Measurements from ENCODE around the gene COG5.

Gene COG5

GRCh38 chr7:107332488-107333269, 231.0 kb downstream of the COG5 start:
- Histone ChIP-seq H4K8ac (ENCODE audit: low read depth, low read length) (no peak overlapping the region), H2AFZ (ENCODE audit: insufficient read depth, low read length, poor library complexity) (no peak overlapping the region), H3K18ac (ENCODE audit: low read length) (no peak overlapping the region), H3K79me2 (ENCODE audit: control insufficient read depth, insufficient read depth, low read length, poor library complexity) (no peaks in the 10 kb centered on the region), H3K4me2 (ENCODE audit: low read length) (no peak overlapping the region), H3K4me1 (ENCODE audit: control insufficient read depth in 1 of 2, insufficient read depth in 2 of 2, low read length in 2 of 2) (no peaks in the 10 kb centered on the region), H3K27ac (ENCODE audit: low read depth, low read length) (no peak overlapping the region), H2BK120ac (ENCODE audit: insufficient read depth, low read length, poor library complexity) (no peak overlapping the region), H4K12ac (ENCODE audit: low read depth, low read length) (no peak overlapping the region), H2BK5ac (ENCODE audit: low read depth, low read length, poor library complexity) (no peak overlapping the region), H3K14ac (ENCODE audit: low read length) (no peak overlapping the region), H3K4ac (ENCODE audit: low read depth, low read length) (no peak overlapping the region), H3K36me3 (ENCODE audit: control insufficient read depth in 1 of 2, insufficient read depth in 2 of 2, low read length in 2 of 2) (no peaks in the 10 kb centered on the region), H3K9ac (ENCODE audit: low read length) (peak overlapping the region; percentile 46), H2AK5ac (ENCODE audit: low read length) (no peak overlapping the region), H3K23ac (ENCODE audit: low read length) (no peak overlapping the region), H3K9me3 (ENCODE audit: insufficient read depth, low read depth, low read length) (no peaks in the 10 kb centered on the region), H3K79me1 (ENCODE audit: low read length) (no peaks in the 10 kb centered on the region), H3K27me3 (ENCODE audit: insufficient read depth, low read length) (no peaks in the 10 kb centered on the region), H4K91ac (ENCODE audit: low read depth, low read length) (no peak overlapping the region), H3K4me3 (ENCODE audit: low read depth, low read length) (no peak overlapping the region), H2BK12ac (ENCODE audit: low read length) (no peak overlapping the region)
- no CpG with 5 or more reads among the region's 4 CpGs for WGBS (ENCODE audit: extremely low coverage, insufficient coverage, insufficient read length)
- no peak for DNase-seq

- no peak overlapping the region for H2AK5ac ChIP-seq (ENCODE audit: low read length)
- H3K9ac ChIP-seq (ENCODE audit: low read length), result no peak overlapping the region
- no peak overlapping the region for H2AFZ ChIP-seq (ENCODE audit: insufficient read depth, low read length, poor library complexity)
- no peaks in the 10 kb centered on the region for H3K4me1 ChIP-seq (ENCODE audit: control insufficient read depth in 1 of 2, insufficient read depth in 2 of 2, low read length in 2 of 2)
- H4K8ac ChIP-seq (ENCODE audit: low read depth, low read length), result no peak overlapping the region
- H2BK12ac ChIP-seq (ENCODE audit: low read length), result no peak overlapping the region
- no peak overlapping the region for H2BK5ac ChIP-seq (ENCODE audit: low read depth, low read length, poor library complexity)
- no peak for DNase-seq
- H3K23ac ChIP-seq (ENCODE audit: low read length), result no peak overlapping the region
- no peak overlapping the region for H3K4me2 ChIP-seq (ENCODE audit: low read length)
- H3K14ac ChIP-seq (ENCODE audit: low read length), result no peak overlapping the region
- H3K36me3 ChIP-seq (ENCODE audit: control insufficient read depth in 1 of 2, insufficient read depth in 2 of 2, low read length in 2 of 2), result no peaks in the 10 kb centered on the region
- no peak overlapping the region for H3K4me3 ChIP-seq (ENCODE audit: low read depth, low read length)
- H4K12ac ChIP-seq (ENCODE audit: low read depth, low read length), result no peak overlapping the region
- no peak overlapping the region for H3K4ac ChIP-seq (ENCODE audit: low read depth, low read length)
- no peak overlapping the region for H3K27ac ChIP-seq (ENCODE audit: low read depth, low read length)
- no peaks in the 10 kb centered on the region for H3K27me3 ChIP-seq (ENCODE audit: insufficient read depth, low read length)
- no peak overlapping the region for H2BK120ac ChIP-seq (ENCODE audit: insufficient read depth, low read length, poor library complexity)
- H3K79me1 ChIP-seq (ENCODE audit: low read length), result no peaks in the 10 kb centered on the region
- no peaks in the 10 kb centered on the region for H3K9me3 ChIP-seq (ENCODE audit: insufficient read depth, low read depth, low read length)
- H3K79me2 ChIP-seq (ENCODE audit: control insufficient read depth, insufficient read depth, low read length, poor library complexity), result no peaks in the 10 kb centered on the region
- no peak overlapping the region for H3K18ac ChIP-seq (ENCODE audit: low read length)
- H4K91ac ChIP-seq (ENCODE audit: low read depth, low read length), result no peak overlapping the region
Observed at GRCh38 chr7:107330478-107330877, 233.2 kb downstream of the COG5 start.

DNA sequence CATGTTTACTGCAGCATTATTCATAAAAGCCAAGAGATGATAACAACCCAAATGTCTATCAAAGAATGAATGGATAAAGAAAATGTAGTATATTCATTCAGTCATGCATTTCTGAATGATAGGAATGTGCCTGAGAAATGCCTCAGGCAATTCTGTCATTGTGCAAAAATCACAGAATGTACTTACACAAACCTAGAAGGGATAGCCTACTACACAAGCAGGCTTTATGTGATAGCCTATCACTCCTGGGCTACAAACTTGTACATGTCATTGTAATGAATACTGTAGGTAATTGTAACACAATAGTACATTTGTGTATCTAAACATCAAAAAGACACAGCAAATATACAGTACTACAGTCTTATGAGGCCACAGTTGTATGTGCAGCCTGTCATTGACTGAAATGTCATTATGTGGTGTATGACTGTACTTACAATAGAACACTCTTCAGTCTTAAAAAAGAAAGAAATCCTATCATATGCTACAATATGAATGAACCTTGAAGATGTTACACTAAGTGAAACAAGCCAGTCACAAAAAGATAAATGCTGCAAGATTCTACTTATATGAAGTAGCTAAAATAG, 235.6 kb downstream of the COG5 start:
- Histone ChIP-seq H2BK5ac (ENCODE audit: low read depth, low read length, poor library complexity) (no peak overlapping the region), H2BK120ac (ENCODE audit: insufficient read depth, low read length, poor library complexity) (no peak overlapping the region), H3K23ac (ENCODE audit: low read length) (no peak overlapping the region), H3K4me2 (ENCODE audit: low read length) (no peak overlapping the region), H3K27me3 (ENCODE audit: insufficient read depth, low read length) (no peaks in the 10 kb centered on the region), H4K12ac (ENCODE audit: low read depth, low read length) (no peak overlapping the region), H3K79me2 (ENCODE audit: control insufficient read depth, insufficient read depth, low read length, poor library complexity) (no peaks in the 10 kb centered on the region), H2AFZ (ENCODE audit: insufficient read depth, low read length, poor library complexity) (no peak overlapping the region), H3K9ac (ENCODE audit: low read length) (no peak overlapping the region), H3K4me3 (ENCODE audit: low read depth, low read length) (no peak overlapping the region), H4K8ac (ENCODE audit: low read depth, low read length) (no peak overlapping the region), H4K91ac (ENCODE audit: low read depth, low read length) (no peak overlapping the region), H3K4me1 (ENCODE audit: control insufficient read depth in 1 of 2, insufficient read depth in 2 of 2, low read length in 2 of 2) (no peaks in the 10 kb centered on the region), H3K79me1 (ENCODE audit: low read length) (no peaks in the 10 kb centered on the region), H3K36me3 (ENCODE audit: control insufficient read depth in 1 of 2, insufficient read depth in 2 of 2, low read length in 2 of 2) (no peaks in the 10 kb centered on the region), H3K4ac (ENCODE audit: low read depth, low read length) (no peak overlapping the region), H2AK5ac (ENCODE audit: low read length) (no peak overlapping the region), H3K27ac (ENCODE audit: low read depth, low read length) (no peak overlapping the region), H3K14ac (ENCODE audit: low read length) (no peak overlapping the region), H3K18ac (ENCODE audit: low read length) (no peak overlapping the region), H2BK12ac (ENCODE audit: low read length) (no peak overlapping the region), H3K9me3 (ENCODE audit: insufficient read depth, low read depth, low read length) (no peaks in the 10 kb centered on the region)
- peak; percentile 84 to 97 for DNase-seq

GRCh38 chr7:107326061-107326460, 237.7 kb downstream of the COG5 start:
- no peak for DNase-seq
- no peak overlapping the region for H2BK5ac ChIP-seq (ENCODE audit: low read depth, low read length, poor library complexity)
- no peak overlapping the region for H2AFZ ChIP-seq (ENCODE audit: insufficient read depth, low read length, poor library complexity)
- H2BK120ac ChIP-seq (ENCODE audit: insufficient read depth, low read length, poor library complexity), result no peak overlapping the region
- H3K9ac ChIP-seq (ENCODE audit: low read length), result no peak overlapping the region
- H2AK5ac ChIP-seq (ENCODE audit: low read length), result no peak overlapping the region
- H3K18ac ChIP-seq (ENCODE audit: low read length), result no peak overlapping the region
- no peak overlapping the region for H3K14ac ChIP-seq (ENCODE audit: low read length)
- H3K79me2 ChIP-seq (ENCODE audit: control insufficient read depth, insufficient read depth, low read length, poor library complexity), result no peaks in the 10 kb centered on the region
- no peaks in the 10 kb centered on the region for H3K4me1 ChIP-seq (ENCODE audit: control insufficient read depth in 1 of 2, insufficient read depth in 2 of 2, low read length in 2 of 2)
- no peaks in the 10 kb centered on the region for H3K36me3 ChIP-seq (ENCODE audit: control insufficient read depth in 1 of 2, insufficient read depth in 2 of 2, low read length in 2 of 2)
- H4K91ac ChIP-seq (ENCODE audit: low read depth, low read length), result no peak overlapping the region
- H3K4me2 ChIP-seq (ENCODE audit: low read length), result no peak overlapping the region
- H3K27me3 ChIP-seq (ENCODE audit: insufficient read depth, low read length), result no peaks in the 10 kb centered on the region
- H2BK12ac ChIP-seq (ENCODE audit: low read length), result no peak overlapping the region
- no peak overlapping the region for H3K27ac ChIP-seq (ENCODE audit: low read depth, low read length)
- H3K79me1 ChIP-seq (ENCODE audit: low read length), result no peaks in the 10 kb centered on the region
- no peaks in the 10 kb centered on the region for H3K9me3 ChIP-seq (ENCODE audit: insufficient read depth, low read depth, low read length)
- no peak overlapping the region for H3K4me3 ChIP-seq (ENCODE audit: low read depth, low read length)
- no peak overlapping the region for H4K8ac ChIP-seq (ENCODE audit: low read depth, low read length)
- H3K4ac ChIP-seq (ENCODE audit: low read depth, low read length), result no peak overlapping the region
- no CpG with 5 or more reads among the region's 3 CpGs for WGBS (ENCODE audit: extremely low coverage, insufficient coverage, insufficient read length)
- H4K12ac ChIP-seq (ENCODE audit: low read depth, low read length), result no peak overlapping the region
- H3K23ac ChIP-seq (ENCODE audit: low read length), result no peak overlapping the region
